Erythroblast (primary cell): ENCODE data around the gene COL25A1.

ENCODE experiments used
- DNase-seq, 2 experiments: peaks; one replicate each; lab custom pipeline; 2025; lab: John Stamatoyannopoulos, UW
- GATA1 ChIP-seq: IDR thresholded peaks from 2 replicates; pipeline ENCODE4 v1.6.1; 2011; ENCODE audit warnings: low read depth, mild to moderate bottlenecking, control low read depth, low read length, moderate library complexity
- POLR2A ChIP-seq: IDR thresholded peaks from 2 replicates; pipeline ENCODE4 v1.6.1; 2011; ENCODE audit warnings: mild to moderate bottlenecking, low read length

The COL25A1 gene

DNA sequence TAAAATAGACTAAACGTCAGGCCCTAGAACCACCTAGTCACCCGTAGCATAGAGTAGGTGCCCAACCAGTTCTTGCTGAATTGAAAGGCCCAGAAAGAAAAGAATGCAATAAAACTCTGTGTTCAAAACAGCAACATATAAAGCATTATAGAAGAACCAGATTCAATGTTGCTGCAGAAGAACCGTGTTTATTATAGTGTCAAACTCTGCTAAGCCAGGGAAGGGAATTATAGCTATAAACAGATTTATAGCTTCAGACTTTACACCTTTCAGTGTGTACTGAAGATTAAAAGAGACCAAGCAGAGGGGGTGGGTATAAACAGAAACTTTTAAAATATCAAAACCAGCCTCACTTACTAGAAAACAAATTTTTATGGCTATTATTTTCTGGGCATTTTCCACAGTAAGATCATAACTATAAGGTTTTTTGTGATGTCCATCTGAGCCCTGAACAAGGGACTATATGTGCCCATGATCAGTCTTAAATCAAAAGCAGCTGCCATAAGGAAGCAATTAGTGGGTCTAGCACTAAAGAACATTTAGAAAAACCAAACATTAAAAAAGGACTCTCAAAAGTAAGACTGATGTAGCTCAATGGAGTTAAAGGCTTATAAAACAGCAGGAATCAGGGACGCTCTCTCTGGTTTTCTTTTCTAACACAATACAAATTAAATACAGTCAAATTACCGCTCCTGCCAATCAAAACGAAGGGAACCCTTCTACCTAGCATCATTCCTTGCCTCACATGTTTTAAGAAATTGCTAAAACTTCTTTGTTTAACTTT lies 319.9 kb downstream of the COL25A1 start:
- no peak for DNase-seq
- TF ChIP-seq POLR2A (no peak), GATA1 (no peak)

DNA sequence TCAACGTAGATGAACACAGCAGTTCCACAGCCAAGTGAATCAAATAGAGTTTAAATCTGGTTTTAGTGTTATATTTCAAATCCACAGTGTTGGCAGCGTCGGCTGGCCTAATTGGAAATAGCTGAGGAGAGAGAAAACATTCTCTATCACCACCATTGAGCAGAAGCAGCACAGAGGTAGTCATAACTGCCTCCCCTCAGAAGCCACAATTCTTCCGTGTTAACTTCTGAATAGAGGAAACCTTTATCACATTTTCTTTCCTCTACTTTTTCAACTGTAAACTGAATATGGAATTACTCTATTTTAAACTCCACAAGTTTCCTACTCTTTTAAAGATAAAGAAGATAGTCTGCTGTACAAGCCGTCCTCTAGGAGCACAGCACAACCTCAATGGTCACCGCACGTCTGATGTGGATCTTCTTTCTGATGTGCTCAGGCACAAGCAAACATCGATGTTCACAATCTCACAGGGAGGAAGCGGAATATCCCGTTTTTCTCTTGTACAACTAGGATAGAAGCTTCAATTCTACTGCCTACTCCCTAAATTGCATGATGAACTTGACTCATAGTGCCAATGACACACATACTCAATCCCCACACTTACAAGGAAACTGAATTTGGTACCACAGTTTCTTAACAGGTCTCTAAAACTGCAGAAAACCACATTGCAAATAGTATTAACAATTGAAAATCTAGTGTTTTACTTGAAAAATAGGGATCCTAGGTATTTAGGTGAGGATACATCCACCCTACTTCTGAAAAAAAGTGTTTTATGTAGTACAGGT lies 321.8 kb downstream of the COL25A1 start:
- TF ChIP-seq GATA1, result no peak
- no peak for TF ChIP-seq POLR2A
- DNase-seq, result no peak

- DNase-seq, result no peak
- TF ChIP-seq GATA1, result no peak
- no peak for TF ChIP-seq POLR2A
These were observed 322.7 kb downstream of the COL25A1 start for GRCh38 chr4:108979759-108980158.

DNA sequence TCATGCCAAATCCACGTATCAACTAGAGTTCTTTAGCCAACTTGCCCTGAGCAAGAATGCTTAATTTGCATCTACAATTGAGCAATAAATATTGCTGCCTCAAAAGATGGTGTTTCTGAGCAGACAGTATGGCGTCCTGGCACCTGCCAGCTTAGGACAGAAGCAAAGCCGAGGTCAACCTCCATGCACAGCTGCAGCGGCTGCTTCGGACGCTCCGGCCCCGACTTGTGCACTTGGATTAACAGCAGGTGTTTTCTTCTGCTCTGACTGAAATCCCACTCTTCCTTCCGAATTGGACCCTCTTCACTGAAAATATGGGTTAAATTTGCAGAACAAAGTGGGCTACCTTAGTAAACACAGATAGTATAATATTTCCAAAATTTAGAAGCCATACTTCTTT lies 324.4 kb downstream of the COL25A1 start:
- TF ChIP-seq POLR2A (no peak), GATA1 (no peak)
- DNase-seq, result no peak

- TF ChIP-seq POLR2A (no peak), GATA1 (no peak)
- no peak for DNase-seq
These were observed 329.7 kb downstream of the COL25A1 start for GRCh38 chr4:108972613-108973283.

GRCh38 chr4:108971473-108971872 lies 331.0 kb downstream of the COL25A1 start:
- DNase-seq, result no peak

GRCh38 chr4:108965472-108966076 lies 336.9 kb downstream of the COL25A1 start:
- TF ChIP-seq POLR2A (no peak), GATA1 (no peak)

More at GRCh38 chr4:108971473-108971872, 331.0 kb downstream of the COL25A1 start:
- no peak for TF ChIP-seq GATA1
- TF ChIP-seq POLR2A, result no peak

GRCh38 chr4:108965016-108965415 lies 337.4 kb downstream of the COL25A1 start:
- DNase-seq, result no peak
- TF ChIP-seq POLR2A, result no peak
- TF ChIP-seq GATA1, result no peak

More at GRCh38 chr4:108965472-108966076, 336.9 kb downstream of the COL25A1 start:
- DNase-seq, result no peak

GRCh38 chr4:108963910-108964309 lies 338.5 kb downstream of the COL25A1 start:
- TF ChIP-seq POLR2A (no peak), GATA1 (no peak)
- DNase-seq, result no peak

DNA sequence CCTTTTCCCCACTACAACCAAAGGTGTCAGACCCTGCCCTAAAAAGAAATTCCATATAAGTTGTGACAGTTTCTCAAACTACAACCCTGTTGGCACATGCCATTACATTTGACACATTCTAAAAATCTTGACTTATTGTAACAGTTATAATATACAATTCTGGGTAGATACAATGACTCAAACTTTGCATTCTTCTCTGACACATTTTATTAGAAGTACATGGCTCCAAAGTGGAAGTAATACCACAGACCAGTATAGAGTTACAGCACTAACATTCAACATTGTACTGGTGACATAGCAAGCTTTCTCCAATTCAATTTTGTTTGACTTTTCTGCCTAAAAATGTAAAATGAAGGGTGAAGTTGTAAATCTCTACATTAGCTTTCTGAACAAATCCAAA lies 343.0 kb downstream of the COL25A1 start:
- no peak for DNase-seq
- TF ChIP-seq GATA1 (no peak), POLR2A (no peak)

DNA sequence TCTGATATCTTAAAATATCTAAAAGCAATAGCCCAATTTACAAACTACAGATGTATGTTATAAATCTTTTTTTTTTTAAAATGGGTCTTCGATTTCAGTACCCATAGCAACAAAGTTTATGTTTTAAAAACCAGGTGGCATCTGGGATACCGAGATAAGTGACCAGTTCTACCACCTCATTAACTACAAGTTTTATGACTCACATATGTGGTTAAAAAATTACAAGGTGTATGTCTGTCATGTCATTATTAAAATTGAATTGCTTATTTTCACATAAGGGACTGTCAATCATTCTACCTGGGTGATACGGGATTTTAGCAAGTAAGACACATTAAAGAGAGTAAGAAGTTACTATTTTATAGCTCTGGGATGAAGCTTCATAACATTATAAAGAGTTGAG lies 347.6 kb downstream of the COL25A1 start:
- no peak for DNase-seq
- no peak for TF ChIP-seq GATA1
- no peak for TF ChIP-seq POLR2A

DNA sequence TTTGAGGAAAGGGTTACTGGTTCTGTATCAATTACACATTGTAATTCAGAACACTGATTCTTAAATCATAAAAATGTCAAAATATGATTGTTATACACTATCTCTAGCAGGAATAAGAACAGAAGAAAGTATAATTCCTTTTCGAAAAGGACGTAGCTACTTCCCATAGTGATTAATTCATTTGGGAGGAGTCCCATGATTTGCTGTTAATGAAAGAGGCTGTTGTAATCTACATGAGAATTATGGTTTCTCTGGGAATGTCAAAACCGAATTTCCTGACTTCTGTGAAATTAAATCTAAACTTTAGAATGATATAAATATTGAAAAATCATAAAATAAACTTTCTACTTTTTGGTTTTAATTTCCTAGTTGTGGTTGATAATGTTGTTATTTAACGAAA lies 348.5 kb downstream of the COL25A1 start:
- DNase-seq, result no peak
- TF ChIP-seq POLR2A (no peak), GATA1 (no peak)

GRCh38 chr4:108950158-108950915 lies 352.1 kb downstream of the COL25A1 start:
- no peak for TF ChIP-seq POLR2A
- TF ChIP-seq GATA1, result no peak
- no peak for DNase-seq
